H9 (cell line): Measurements from ENCODE around the gene CPEB2. TPM values are rescaled to one million over a fixed set of nuclear protein-coding genes. Genes with fewer than 3 reads are reported as not detected.

ENCODE experiments used
- DNase-seq: peaks from one replicate; pipeline ENCODE4 v3.0.0-alpha.2; 2017
- H2AFZ ChIP-seq: one replicate; pipeline ENCODE4 v1.6.1; 2013; ENCODE audit warnings: mild to moderate bottlenecking, low read length, control low read depth, moderate library complexity
- H2AK5ac ChIP-seq: 2 replicates; pipeline ENCODE4 v1.6.1; 2013; ENCODE audit warnings: low read length, control low read depth, mixed read lengths; ENCODE audit not compliant: insufficient read length
- H2BK120ac ChIP-seq: one replicate; pipeline ENCODE4 v1.6.1; 2013; ENCODE audit warnings: low read depth, mild to moderate bottlenecking, low read length, control low read depth, inconsistent platforms; ENCODE audit not compliant: poor library complexity, severe bottlenecking
- H2BK12ac ChIP-seq: 2 replicates; pipeline ENCODE4 v1.6.1; 2013; ENCODE audit warnings: low read length, control low read depth, mixed read lengths, low read depth; ENCODE audit not compliant: insufficient read length
- H2BK15ac ChIP-seq: 2 replicates; pipeline ENCODE4 v1.6.1; 2013; ENCODE audit warnings: low read depth, low read length, control low read depth
- H2BK20ac ChIP-seq: one replicate; pipeline ENCODE4 v1.6.1; 2013; ENCODE audit warnings: low read depth, mild to moderate bottlenecking, low read length, control low read depth, inconsistent platforms; ENCODE audit not compliant: poor library complexity, severe bottlenecking
- H2BK5ac ChIP-seq: 2 replicates; pipeline ENCODE4 v1.6.1; 2013; ENCODE audit warnings: low read length, control low read depth, mixed read lengths; ENCODE audit not compliant: insufficient read length
- H3K14ac ChIP-seq: 2 replicates; pipeline ENCODE4 v1.6.1; 2013; ENCODE audit warnings: low read length, control low read depth; ENCODE audit not compliant: insufficient read depth
- H3K18ac ChIP-seq: 2 replicates; pipeline ENCODE4 v1.6.1; 2013; ENCODE audit warnings: low read depth, mild to moderate bottlenecking, mixed read lengths, low read length, control low read depth; ENCODE audit not compliant: insufficient read length
- H3K23ac ChIP-seq: 2 replicates; pipeline ENCODE4 v1.6.1; 2013; ENCODE audit warnings: low read length, control low read depth, mixed read lengths, low read depth; ENCODE audit not compliant: insufficient read length
- H3K23me2 ChIP-seq: 2 replicates; pipeline ENCODE4 v1.6.1; 2013; ENCODE audit warnings: low read depth, mild to moderate bottlenecking, mixed read lengths, low read length, control low read depth; ENCODE audit not compliant: insufficient read length, poor library complexity, severe bottlenecking
- H3K27ac ChIP-seq: 2 replicates; pipeline ENCODE4 v1.5.1; 2013; ENCODE audit warnings: low read length, control low read depth, mixed read lengths, low read depth; ENCODE audit not compliant: insufficient read length
- H3K27me3 ChIP-seq: 2 replicates; pipeline ENCODE4 v1.6.1; 2013; ENCODE audit warnings: low read length, control low read depth, inconsistent platforms; ENCODE audit not compliant: insufficient read depth
- H3K4ac ChIP-seq: 2 replicates; pipeline ENCODE4 v1.6.1; 2013; ENCODE audit warnings: low read depth, mild to moderate bottlenecking, control low read depth, inconsistent platforms, low read length, moderate library complexity
- H3K4me1 ChIP-seq: 2 replicates; pipeline ENCODE4 v1.6.1; 2013; ENCODE audit warnings: low read length, control low read depth, inconsistent platforms; ENCODE audit not compliant: insufficient read depth
- H3K4me2 ChIP-seq: 2 replicates; pipeline ENCODE4 v1.6.1; 2013; ENCODE audit warnings: low read length, control low read depth, mixed read lengths; ENCODE audit not compliant: insufficient read length, insufficient read depth
- H3K56ac ChIP-seq: 2 replicates; pipeline ENCODE4 v1.6.1; 2013; ENCODE audit warnings: low read depth, mild to moderate bottlenecking, mixed read lengths, low read length, control low read depth; ENCODE audit not compliant: insufficient read length
- H3K79me1 ChIP-seq: 2 replicates; pipeline ENCODE4 v1.6.1; 2013; ENCODE audit warnings: low read depth, mild to moderate bottlenecking, moderate library complexity, low read length, control low read depth, inconsistent platforms; ENCODE audit not compliant: insufficient read depth, poor library complexity, severe bottlenecking
- H3K79me2 ChIP-seq: 2 replicates; pipeline ENCODE4 v1.6.1; 2013; ENCODE audit warnings: low read length, control low read depth, inconsistent platforms; ENCODE audit not compliant: insufficient read depth
- H3K9ac ChIP-seq: 2 replicates; pipeline ENCODE4 v1.6.1; 2013; ENCODE audit warnings: low read length, control low read depth, mixed read lengths; ENCODE audit not compliant: insufficient read length; ENCODE audit errors: extremely low read depth
- H3K9me3 ChIP-seq: one replicate; pipeline ENCODE4 v1.6.1; 2013; ENCODE audit warnings: low read depth, low read length, inconsistent platforms; ENCODE audit not compliant: control insufficient read depth
- H3T11ph ChIP-seq: one replicate; pipeline ENCODE4 v1.6.1; 2013; ENCODE audit warnings: mild to moderate bottlenecking, low read length, control low read depth, inconsistent platforms
- H4K20me1 ChIP-seq: one replicate; pipeline ENCODE4 v1.6.1; 2013; ENCODE audit not compliant: control insufficient read depth, insufficient read length, insufficient read depth
- H4K5ac ChIP-seq: 2 replicates; pipeline ENCODE4 v1.6.1; 2013; ENCODE audit warnings: low read depth, mild to moderate bottlenecking, mixed read lengths, low read length, control low read depth; ENCODE audit not compliant: insufficient read length
- H4K8ac ChIP-seq: replicated peaks from 2 replicates; pipeline ENCODE4 v1.6.1; 2013; ENCODE audit warnings: low read length, control low read depth, mixed read lengths, low read depth; ENCODE audit not compliant: insufficient read length
- H4K91ac ChIP-seq: 2 replicates; pipeline ENCODE4 v1.6.1; 2013; ENCODE audit warnings: low read depth, mild to moderate bottlenecking, moderate library complexity, mixed read lengths, low read length, control low read depth; ENCODE audit not compliant: insufficient read length
- H3K27ac Mint-ChIP-seq, 3 experiments: 2 replicates in 2 of 3; 3 replicates in 1 of 3; pipeline ENCODE4 v1.8.0; 2020 to 2021; ENCODE audit warnings: mixed read lengths in 3 of 3, mild to moderate bottlenecking in 1 of 3, moderate library complexity in 1 of 3
- H3K27me3 Mint-ChIP-seq: 2 replicates; pipeline ENCODE4 v1.8.0; 2021; ENCODE audit warnings: low read depth, mild to moderate bottlenecking, moderate library complexity, mixed read lengths
- H3K36me3 Mint-ChIP-seq, 3 experiments: 2 replicates in 2 of 3; 3 replicates in 1 of 3; pipeline ENCODE4 v1.8.0; 2020 to 2021; ENCODE audit warnings: low read depth in 3 of 3, mixed read lengths in 3 of 3; ENCODE audit not compliant: insufficient read depth in 1 of 3
- H3K4me1 Mint-ChIP-seq, 2 experiments: 2 replicates each; pipeline ENCODE4 v1.8.0; 2020; ENCODE audit warnings: mixed read lengths in 2 of 2
- H3K4me3 Mint-ChIP-seq, 2 experiments: 2 replicates in 1 of 2; 3 replicates in 1 of 2; pipeline ENCODE4 v1.8.0; 2020 to 2021; ENCODE audit warnings: mild to moderate bottlenecking in 2 of 2, mixed read lengths in 2 of 2, moderate library complexity in 1 of 2
- H3K9me3 Mint-ChIP-seq, 2 experiments: 2 replicates in 1 of 2; 3 replicates in 1 of 2; pipeline ENCODE4 v1.8.0; 2020; ENCODE audit warnings: mild to moderate bottlenecking in 2 of 2, mixed read lengths in 2 of 2, moderate library complexity in 1 of 2
- CTCF ChIP-seq: fragments of 200-600 bp; sonication (generic); conservative IDR thresholded peaks from 3 replicates; pipeline ENCODE4 v1.8.0; 2021; ENCODE audit warnings: antibody characterized with exemption, mild to moderate bottlenecking
- WGBS: extraction: QIAGEN DNeasy Blood & Tissue Kit; methylation state at CpG from one replicate; pipeline ENCODE4 v1.1.7; 2013; ENCODE audit warnings: missing lambda C conversion rate, low lambda C conversion rate, mixed read lengths; ENCODE audit not compliant: insufficient read length; ENCODE audit errors: extremely low coverage; 5-methylcytosine and 5-hydroxymethylcytosine counted together
- total RNA-seq: library from RNA; stranded (reverse); gene quantifications from 2 replicates; pipeline ENCODE4 v1.2.1, GENCODE V29; 2021

CPEB2 gene
- total RNA-seq, 1 experiment from 2014 or later = 1.8 TPM

- Mint-ChIP-seq H3K27ac (no peak overlapping the region), H3K4me1 (no peaks in the 10 kb centered on the region), H3K4me3 (no peak overlapping the region), H3K27me3 (no peaks in the 10 kb centered on the region), H3K36me3 (peaks cover 5 to 21% (median 18%) of the 10 kb centered on the region in 3 experiments; a peak in 5 of 7 replicates), H3K9me3 (peaks cover 0 to 4% of the 10 kb centered on the region in 2 experiments; a peak in 2 of 5 replicates)
- H3K18ac ChIP-seq = no peak overlapping the region
- no peak overlapping the region for H2BK20ac ChIP-seq
- no peak overlapping the region for H3K4me2 ChIP-seq
- H3K9me3 ChIP-seq = no peaks in the 10 kb centered on the region
- no peak overlapping the region for H3K56ac ChIP-seq
- no peak overlapping the region for H4K5ac ChIP-seq
- no peak overlapping the region for H3K4ac ChIP-seq
- no peak for DNase-seq
- H3K23ac ChIP-seq = no peak overlapping the region
- WGBS = 100% methylated on average over 1 of the region's 6 CpGs
- no peaks in the 10 kb centered on the region for H3K79me1 ChIP-seq
- H2AK5ac ChIP-seq = no peak overlapping the region
- H3K79me2 ChIP-seq = no peaks in the 10 kb centered on the region
- H3K9ac ChIP-seq = no peak overlapping the region
- H3K27ac ChIP-seq = no peak overlapping the region
- no peak overlapping the region for H4K8ac ChIP-seq
- H3K14ac ChIP-seq = no peak overlapping the region
- no peak overlapping the region for H2BK12ac ChIP-seq
- no peaks in the 10 kb centered on the region for H3K23me2 ChIP-seq
- no peak overlapping the region for H3T11ph ChIP-seq
- H2AFZ ChIP-seq = no peak overlapping the region
- no peak overlapping the region for H2BK5ac ChIP-seq
- H2BK120ac ChIP-seq = no peak overlapping the region
- no peak for TF ChIP-seq CTCF
- H4K20me1 ChIP-seq = no peaks in the 10 kb centered on the region
- H3K4me1 ChIP-seq = no peaks in the 10 kb centered on the region
- no peaks in the 10 kb centered on the region for H3K27me3 ChIP-seq
- no peak overlapping the region for H4K91ac ChIP-seq
- H2BK15ac ChIP-seq = no peak overlapping the region
Observed at GRCh38 chr4:15034071-15034764, 31.9 kb downstream of the CPEB2 start.
